Measurements from ENCODE around the gene FBN3. TPM values are rescaled to one million over a fixed set of nuclear protein-coding genes. Genes with fewer than 3 reads are reported as not detected.
"Not testable (repeated sequence)": the region's sequence is repeated elsewhere in the genome, so short reads cannot be mapped to it uniquely, and the experiment has no call there.

The FBN3 gene
- total RNA-seq, 1 donor from 2014 or later = not detected

- DNase-seq = no peak
- Histone ChIP-seq H3K4me1 (no peaks in the 10 kb centered on the region), H3K9me3 (replicated peaks) (no peaks in the 10 kb centered on the region), H3K36me3 (no peaks in the 10 kb centered on the region), H3K27ac (replicated peaks) (no peak overlapping the region), H3K27me3 (ENCODE audit: low read depth) (peaks cover 75% of the 10 kb centered on the region), H3K4me3 (no peak overlapping the region)
- no peak for TF ChIP-seq CTCF (IDR thresholded peaks at IDR 0.05; ENCODE audit: borderline replicate concordance)
- intact Hi-C loops (cut with micrococcal nuclease) = no loop called here
These were observed 112.8 kb downstream of the FBN3 start for GRCh38 chr19:8036434-8037099.

GRCh38 chr19:8034178-8034525, 115.2 kb downstream of the FBN3 start:
- Histone ChIP-seq H3K4me3 (no peak overlapping the region), H3K4me1 (no peaks in the 10 kb centered on the region), H3K27me3 (ENCODE audit: low read depth) (peaks cover 76% of the 10 kb centered on the region), H3K36me3 (no peaks in the 10 kb centered on the region), H3K9me3 (replicated peaks) (no peaks in the 10 kb centered on the region), H3K27ac (replicated peaks) (no peak overlapping the region)
- DNase-seq = no peak
- TF ChIP-seq CTCF (IDR thresholded peaks at IDR 0.05; ENCODE audit: borderline replicate concordance) = no peak
- intact Hi-C loops (cut with micrococcal nuclease) = no loop called here

- H3K27me3 ChIP-seq (ENCODE audit: low read depth) = peaks cover 71% of the 10 kb centered on the region
- H3K36me3 ChIP-seq; H3K9me3 ChIP-seq (replicated peaks); H3K4me3 ChIP-seq; H3K27ac ChIP-seq (replicated peaks); DNase-seq; intact Hi-C loops (cut with micrococcal nuclease); H3K4me1 ChIP-seq: not testable (repeated sequence)
These were observed 115.9 kb downstream of the FBN3 start for GRCh38 chr19:8033287-8034177.

- no peaks in the 10 kb centered on the region for H3K4me1 ChIP-seq
- H3K27me3 ChIP-seq (ENCODE audit: low read depth) = peaks cover 52% of the 10 kb centered on the region
- TF ChIP-seq CTCF (IDR thresholded peaks at IDR 0.05; ENCODE audit: borderline replicate concordance) = no peak
- no peaks in the 10 kb centered on the region for H3K36me3 ChIP-seq
- DNase-seq = no peak
- intact Hi-C loops (cut with micrococcal nuclease) = no loop called here
- H3K4me3 ChIP-seq = no peak overlapping the region
- no peaks in the 10 kb centered on the region for H3K9me3 ChIP-seq (replicated peaks)
- no peak overlapping the region for H3K27ac ChIP-seq (replicated peaks)
These were observed 118.4 kb downstream of the FBN3 start for GRCh38 chr19:8030960-8031359.

GRCh38 chr19:8028951-8029491, 120.4 kb downstream of the FBN3 start:
- TF ChIP-seq CTCF (IDR thresholded peaks at IDR 0.05; ENCODE audit: borderline replicate concordance) = no peak
- H3K27me3 ChIP-seq (ENCODE audit: low read depth) = peaks cover 39% of the 10 kb centered on the region
- no peaks in the 10 kb centered on the region for H3K36me3 ChIP-seq
- no peak for DNase-seq
- H3K27ac ChIP-seq (replicated peaks) = no peak overlapping the region
- H3K4me1 ChIP-seq = no peaks in the 10 kb centered on the region
- H3K4me3 ChIP-seq = no peak overlapping the region
- H3K9me3 ChIP-seq (replicated peaks) = no peaks in the 10 kb centered on the region
- intact Hi-C loops (cut with micrococcal nuclease) = no loop called here

- H3K9me3 ChIP-seq (replicated peaks) = no peaks in the 10 kb centered on the region
- no peak overlapping the region for H3K4me3 ChIP-seq
- H3K27ac ChIP-seq (replicated peaks) = no peak overlapping the region
- no peaks in the 10 kb centered on the region for H3K36me3 ChIP-seq
- no peak for TF ChIP-seq CTCF (IDR thresholded peaks at IDR 0.05; ENCODE audit: borderline replicate concordance)
- peaks cover 8% of the 10 kb centered on the region for H3K27me3 ChIP-seq (ENCODE audit: low read depth)
- DNase-seq = no peak
- intact Hi-C loops (cut with micrococcal nuclease) = no loop called here
- no peaks in the 10 kb centered on the region for H3K4me1 ChIP-seq
These were observed 124.1 kb downstream of the FBN3 start for GRCh38 chr19:8025316-8025715.

- intact Hi-C loops (cut with micrococcal nuclease); DNase-seq; H3K9me3 ChIP-seq (replicated peaks); H3K36me3 ChIP-seq; H3K4me1 ChIP-seq; H3K27me3 ChIP-seq (ENCODE audit: low read depth); H3K4me3 ChIP-seq; H3K27ac ChIP-seq (replicated peaks): not testable (repeated sequence)
These were observed 125.1 kb downstream of the FBN3 start for GRCh38 chr19:8024256-8024655.

Data from left ventricle myocardium inferior (tissue), 1 donor.